B cell (primary cell): Measurements from ENCODE around the gene TFF1. TPM values are rescaled to one million over a fixed set of nuclear protein-coding genes. Genes with fewer than 3 reads are reported as not detected.

ENCODE experiments used
- ATAC-seq: fragments of 200-7000 bp; cut with Tn5 transposase; one replicate; pipeline ENCODE4 v1.10.0; 2021; ENCODE audit warnings: low read depth, mild to moderate bottlenecking, moderate number of reproducible peaks, moderate library complexity
- CTCF ChIA-PET: fragments of 350-600 bp; sonication (Branson Sonifier 250); formaldehyde crosslinking; loops from one replicate; lab custom pipeline; 2021; ENCODE audit warnings: antibody characterized with exemption, inconsistent platforms; lab: Charles Lee
- POLR2A ChIA-PET: fragments of 350-600 bp; sonication (Branson Sonifier 250); formaldehyde crosslinking; loops from one replicate; lab custom pipeline; 2021; ENCODE audit warnings: antibody characterized with exemption; lab: Charles Lee
- DNase-seq: peaks from one replicate; pipeline ENCODE4 v3.0.0; 2013
- H2AFZ ChIP-seq: 2 replicates; pipeline ENCODE4 v1.6.1; 2012; ENCODE audit warnings: mild to moderate bottlenecking, low read depth, low read length; ENCODE audit not compliant: insufficient read depth, poor library complexity, severe bottlenecking
- H3K27ac ChIP-seq, 2 donors: 1 replicate in 1 of 2; 2 replicates in 1 of 2; pipeline ENCODE4 v1.5.1; 2012 to 2013; ENCODE audit warnings: low read length in 2 of 2, mild to moderate bottlenecking in 2 of 2, moderate library complexity in 1 of 2
- H3K27me3 ChIP-seq, 4 experiments: fragments of 200-600 bp in 1 of 4; sonication (generic) in 1 of 4; replicated peaks in 1 of 4; 1 replicate in 2 of 4; 2 replicates in 2 of 4; pipeline versions ENCODE4 v1.6.1 to v1.7.0; 2013 to 2016; ENCODE audit warnings: low read length in 3 of 4, mild to moderate bottlenecking in 2 of 4, mixed read lengths in 1 of 4, moderate library complexity in 1 of 4; ENCODE audit not compliant: insufficient read depth in 4 of 4, control insufficient read depth in 3 of 4; ENCODE audit errors: control extremely low read depth in 1 of 4
- H3K36me3 ChIP-seq, 2 experiments: replicated peaks in 1 of 2; 1 replicate in 1 of 2; 2 replicates in 1 of 2; pipeline versions ENCODE4 v1.6.1 to v1.7.1; 2013; ENCODE audit warnings: low read length in 1 of 2; ENCODE audit not compliant: insufficient read depth in 2 of 2, control insufficient read depth in 1 of 2; ENCODE audit errors: control extremely low read depth in 1 of 2, extremely low read depth in 1 of 2
- H3K4me1 ChIP-seq, 2 donors: fragments of 200-600 bp in 1 of 2; sonication (generic) in 1 of 2; 1 replicate in 1 of 2; 2 replicates in 1 of 2; pipeline versions ENCODE4 v1.5.1 to v1.6.1; 2013 to 2017; ENCODE audit warnings: low read length in 2 of 2; ENCODE audit not compliant: control insufficient read depth in 2 of 2, insufficient read depth in 2 of 2
- H3K4me2 ChIP-seq: replicated peaks from 2 replicates; pipeline ENCODE3; 2012; ENCODE audit warnings: mild to moderate bottlenecking, low read depth, low read length; ENCODE audit not compliant: poor library complexity, severe bottlenecking
- H3K4me3 ChIP-seq, 5 experiments: fragments of 200-600 bp in 1 of 5; sonication (generic) in 1 of 5; 1 replicate in 3 of 5; 2 replicates in 2 of 5; pipeline versions ENCODE4 v1.5.1 to v1.7.0; 2011 to 2016; ENCODE audit warnings: low read length in 4 of 5, mild to moderate bottlenecking in 4 of 5, low read depth in 2 of 5, control low read depth in 1 of 5, moderate library complexity in 1 of 5; ENCODE audit not compliant: insufficient read depth in 1 of 5; ENCODE audit errors: control extremely low read depth in 1 of 5, extremely low read depth in 1 of 5
- H3K79me2 ChIP-seq: fragments of 200-600 bp; sonication (generic); one replicate; pipeline ENCODE4 v1.6.0; 2016; ENCODE audit warnings: low read length; ENCODE audit not compliant: control insufficient read depth, insufficient read depth
- H3K9ac ChIP-seq: fragments of 200-600 bp; sonication (generic); 2 replicates; pipeline ENCODE4 v1.6.1; 2017; ENCODE audit warnings: mild to moderate bottlenecking, low read length, moderate library complexity
- H3K9me3 ChIP-seq, 3 donors: one replicate each; pipeline versions ENCODE4 v1.6.1 to v1.7.1; 2013; ENCODE audit warnings: low read length in 2 of 3; ENCODE audit not compliant: control insufficient read depth in 2 of 3, insufficient read depth in 1 of 3; ENCODE audit errors: control extremely low read depth in 1 of 3
- H4K20me1 ChIP-seq: 2 replicates; pipeline ENCODE4 v1.6.0; 2012; ENCODE audit warnings: mild to moderate bottlenecking, low read length; ENCODE audit not compliant: insufficient read depth, control insufficient read depth, poor library complexity, severe bottlenecking
- H3K27ac Mint-ChIP-seq: one replicate; pipeline ENCODE4 v1.8.0; 2021; ENCODE audit warnings: mixed read lengths
- H3K27me3 Mint-ChIP-seq: one replicate; pipeline ENCODE4 v1.8.0; 2021; ENCODE audit warnings: mixed read lengths
- H3K4me1 Mint-ChIP-seq: one replicate; pipeline ENCODE4 v1.8.0; 2021; ENCODE audit warnings: mixed read lengths
- H3K4me3 Mint-ChIP-seq: one replicate; pipeline ENCODE4 v1.8.0; 2021; ENCODE audit warnings: mixed read lengths
- H3K9me3 Mint-ChIP-seq: one replicate; pipeline ENCODE4 v1.8.0; 2022; ENCODE audit warnings: mixed read lengths; ENCODE audit not compliant: insufficient read depth
- CTCF ChIP-seq: fragments of 200-600 bp; IDR thresholded peaks from one replicate; pipeline ENCODE4 v1.8.0; 2022; ENCODE audit warnings: antibody characterized with exemption, mild to moderate bottlenecking
- EZH2 ChIP-seq: IDR thresholded peaks from 2 replicates; pipeline ENCODE4 v1.6.1; 2012; ENCODE audit warnings: borderline replicate concordance, low read depth, mild to moderate bottlenecking, moderate library complexity, low read length; ENCODE audit not compliant: insufficient read depth, poor library complexity, severe bottlenecking
- WGBS: methylation state at CpG from one replicate; pipeline ENCODE4 v1.1.5; 2013; ENCODE audit warnings: missing lambda C conversion rate; ENCODE audit not compliant: insufficient coverage; 5-methylcytosine and 5-hydroxymethylcytosine counted together
- intact Hi-C: fragments of 100-400 bp; cut with micrococcal nuclease; formaldehyde crosslinking; loops from one replicate; pipeline ENCODE4 v1.10.0; 2022
- polyA plus RNA-seq: library from polyadenylated mRNA; depleted of rRNA; stranded (reverse); fragments of >200 nt; gene quantifications from 2 replicates; pipeline ENCODE4 v1.2.3, GENCODE V29; 2012
- total RNA-seq, 2 donors: library from RNA; stranded (reverse); fragments of 120-200 nt in 1 of 2; gene quantifications; 1 replicate in 1 of 2; 2 replicates in 1 of 2; pipeline versions ENCODE4 v1.2.3 to v1.2.4, GENCODE V29; 2013 to 2022

Gene TFF1
- total and polyA plus RNA-seq, 2 donors (not counting 1 experiment from before 2014, with no cell fraction given) = not detected

- peaks cover 8% of the 10 kb centered on the region for H3K4me1 Mint-ChIP-seq
- H3K4me1 ChIP-seq = peaks cover 7 to 8% of the 10 kb centered on the region in 2 donors
- H3K9ac ChIP-seq = no peak overlapping the region
- no peaks in the 10 kb centered on the region for H3K36me3 ChIP-seq
- no peaks in the 10 kb centered on the region for H3K9me3 ChIP-seq
- ChIA-PET POLR2A (no interaction called here), CTCF (interaction anchor here (0.9 to 3.5 kb wide), 6 partner anchors 30 to 196 kb away, joined by 3 to 12 read pairs (median 4); no protein-coding TSS in a partner anchor)
- no peaks in the 10 kb centered on the region for H4K20me1 ChIP-seq
- H3K79me2 ChIP-seq = no peaks in the 10 kb centered on the region
- H3K4me3 ChIP-seq = no peak overlapping the region
- no peak overlapping the region for H3K27ac ChIP-seq
- DNase-seq = no peak
- no peaks in the 10 kb centered on the region for H3K9me3 Mint-ChIP-seq
- H3K4me3 Mint-ChIP-seq = no peak overlapping the region
- 90% methylated on average over 23 of the region's 24 CpGs for WGBS
- H3K4me2 ChIP-seq = no peak overlapping the region
- H3K27ac Mint-ChIP-seq = no peak overlapping the region
- peaks cover 0 to 9% (median 4%) of the 10 kb centered on the region in 4 experiments for H3K27me3 ChIP-seq
- ATAC-seq = no peak
- TF ChIP-seq EZH2 (no peak), CTCF (no peak)
- peaks cover 9% of the 10 kb centered on the region for H3K27me3 Mint-ChIP-seq
- no peak overlapping the region for H2AFZ ChIP-seq
- intact Hi-C loops = no loop called here
Measured at GRCh38 chr21:42340187-42341050, 25.9 kb downstream of the TFF1 start.
